Activated naive CD4-positive, alpha-beta T cell (primary cell): ENCODE data around the gene FAM20C.
"Not testable (repeated sequence)": the region's sequence is repeated elsewhere in the genome, so short reads cannot be mapped to it uniquely, and the experiment has no call there.

Experiments
- DNase-seq, 4 experiments: peaks; one replicate each; lab custom pipeline; 2025; lab: John Stamatoyannopoulos, UW

The FAM20C gene

GRCh38 chr7:292826-293225 is 100.5 kb downstream of the FAM20C start:
- DNase-seq, result no peak

- DNase-seq, result no peak
Observed at GRCh38 chr7:293681-294439, 101.5 kb downstream of the FAM20C start.

GRCh38 chr7:294440-295154 is 102.2 kb downstream of the FAM20C start:
- DNase-seq, result no peak

- DNase-seq, result no peak
Observed at GRCh38 chr7:295155-296154, 103.1 kb downstream of the FAM20C start.

- no peak for DNase-seq
Observed at GRCh38 chr7:296373-296945, 104.1 kb downstream of the FAM20C start.

- not testable (repeated sequence) for DNase-seq
Observed at GRCh38 chr7:297141-297540, 104.8 kb downstream of the FAM20C start.

- DNase-seq, result no peak
Observed at GRCh38 chr7:297611-298374, 105.4 kb downstream of the FAM20C start.

GRCh38 chr7:298375-298702 is 106.0 kb downstream of the FAM20C start:
- DNase-seq, result no peak

GRCh38 chr7:298743-299142 is 106.4 kb downstream of the FAM20C start:
- no peak for DNase-seq

- DNase-seq, result no peak
Observed at GRCh38 chr7:299169-299568, 106.8 kb downstream of the FAM20C start.

- DNase-seq, result no peak
Observed at GRCh38 chr7:299628-300027, 107.3 kb downstream of the FAM20C start.

GRCh38 chr7:300048-300447 is 107.7 kb downstream of the FAM20C start:
- DNase-seq, result no peak

- no peak for DNase-seq
Observed at GRCh38 chr7:300546-301290, 108.3 kb downstream of the FAM20C start.

- DNase-seq, result no peak
Observed at GRCh38 chr7:301291-302053, 109.1 kb downstream of the FAM20C start.

GRCh38 chr7:302054-302992 is 110.0 kb downstream of the FAM20C start:
- no peak for DNase-seq

- DNase-seq, result no peak
Observed at GRCh38 chr7:303425-303824, 111.1 kb downstream of the FAM20C start.

- no peak for DNase-seq
Observed at GRCh38 chr7:303884-304573, 111.7 kb downstream of the FAM20C start.
